Peyer's patch (tissue), 4 donors: Measurements from ENCODE around the gene DEPDC4.

Experiments
- POLR2A ChIP-seq, 2 donors: fragments of 450-650 bp; IDR thresholded peaks; one replicate each; pipeline ENCODE4 v1.5.1; 2017; ENCODE audit warnings: antibody characterized with exemption in 2 of 2, mild to moderate bottlenecking in 2 of 2, moderate library complexity in 2 of 2
- TF ChIP-seq, protein P1 (sequence below), 6 experiments: fragments of 450-650 bp in 4 of 6; fragments of 200-600 bp in 2 of 6; sonication (generic) in 1 of 6; IDR thresholded peaks; one replicate each; pipeline ENCODE4 v1.5.1; 2017 to 2019; ENCODE audit warnings: antibody characterized with exemption in 6 of 6, mild to moderate bottlenecking in 3 of 6, moderate library complexity in 1 of 6

DNA sequence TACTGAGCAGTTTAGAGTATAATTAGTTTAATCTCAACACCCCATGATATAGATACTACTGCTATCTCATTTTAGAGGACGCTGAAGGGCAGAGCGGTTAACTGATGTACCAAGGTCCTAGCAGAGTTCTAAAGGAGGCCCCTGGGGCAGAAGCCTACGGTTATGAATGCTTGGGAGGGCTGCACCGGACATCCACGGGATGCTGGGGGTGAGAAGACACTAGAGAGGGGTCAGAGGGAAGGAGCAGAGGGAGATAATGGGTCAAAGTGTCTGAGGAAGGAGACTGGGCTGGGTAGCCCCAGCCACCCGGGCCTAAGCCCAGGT, 67.9 kb downstream of the DEPDC4 start:
- TF ChIP-seq POLR2A (IDR thresholded peaks at IDR 0.05), result no peak
- TF ChIP-seq, protein P1, sequence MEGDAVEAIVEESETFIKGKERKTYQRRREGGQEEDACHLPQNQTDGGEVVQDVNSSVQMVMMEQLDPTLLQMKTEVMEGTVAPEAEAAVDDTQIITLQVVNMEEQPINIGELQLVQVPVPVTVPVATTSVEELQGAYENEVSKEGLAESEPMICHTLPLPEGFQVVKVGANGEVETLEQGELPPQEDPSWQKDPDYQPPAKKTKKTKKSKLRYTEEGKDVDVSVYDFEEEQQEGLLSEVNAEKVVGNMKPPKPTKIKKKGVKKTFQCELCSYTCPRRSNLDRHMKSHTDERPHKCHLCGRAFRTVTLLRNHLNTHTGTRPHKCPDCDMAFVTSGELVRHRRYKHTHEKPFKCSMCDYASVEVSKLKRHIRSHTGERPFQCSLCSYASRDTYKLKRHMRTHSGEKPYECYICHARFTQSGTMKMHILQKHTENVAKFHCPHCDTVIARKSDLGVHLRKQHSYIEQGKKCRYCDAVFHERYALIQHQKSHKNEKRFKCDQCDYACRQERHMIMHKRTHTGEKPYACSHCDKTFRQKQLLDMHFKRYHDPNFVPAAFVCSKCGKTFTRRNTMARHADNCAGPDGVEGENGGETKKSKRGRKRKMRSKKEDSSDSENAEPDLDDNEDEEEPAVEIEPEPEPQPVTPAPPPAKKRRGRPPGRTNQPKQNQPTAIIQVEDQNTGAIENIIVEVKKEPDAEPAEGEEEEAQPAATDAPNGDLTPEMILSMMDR (IDR thresholded peaks at IDR 0.05), result no peak
